Thymus (tissue), 11 donors: ENCODE data around the gene FOLR2. TPM values are rescaled to one million over a fixed set of nuclear protein-coding genes. Genes with fewer than 3 reads are reported as not detected.

Source experiments
- DNase-seq, 9 donors: peaks; one replicate each; pipeline ENCODE4 v3.0.0-alpha.2; 2013; ENCODE audit warnings: low spot score in 9 of 9, low read depth in 6 of 9, missing footprints in 1 of 9
- H3K27ac ChIP-seq, 2 donors: one replicate each; pipeline ENCODE4 v1.5.1; 2013; ENCODE audit warnings: control low read depth in 1 of 2, low read depth in 1 of 2, low read length in 1 of 2, mild to moderate bottlenecking in 1 of 2, moderate library complexity in 1 of 2
- H3K27me3 ChIP-seq, 2 donors: one replicate each; pipeline ENCODE4 v1.5.1; 2013; ENCODE audit warnings: low read length in 1 of 2; ENCODE audit not compliant: control insufficient read depth in 2 of 2, insufficient read depth in 1 of 2
- H3K36me3 ChIP-seq, 2 donors: one replicate each; pipeline ENCODE4 v1.5.1; 2013; ENCODE audit warnings: low read length in 1 of 2, mild to moderate bottlenecking in 1 of 2, moderate library complexity in 1 of 2; ENCODE audit not compliant: control insufficient read depth in 2 of 2, insufficient read depth in 2 of 2
- H3K4me1 ChIP-seq, 2 donors: one replicate each; pipeline ENCODE4 v1.5.1; 2013; ENCODE audit warnings: low read length in 2 of 2; ENCODE audit not compliant: control insufficient read depth in 2 of 2, insufficient read depth in 2 of 2
- H3K4me3 ChIP-seq, 2 donors: one replicate each; pipeline ENCODE4 v1.5.1; 2013; ENCODE audit warnings: low read length in 2 of 2, control low read depth in 1 of 2, mild to moderate bottlenecking in 1 of 2
- H3K9me3 ChIP-seq, 2 donors: one replicate each; pipeline ENCODE4 v1.5.1; 2013; ENCODE audit warnings: low read length in 1 of 2, mild to moderate bottlenecking in 1 of 2; ENCODE audit not compliant: control insufficient read depth in 2 of 2, insufficient read depth in 1 of 2
- WGBS: extraction: QIAGEN DNeasy Blood & Tissue Kit; methylation state at CpG from one replicate; pipeline ENCODE4 v1.1.7; 2013; 5-methylcytosine and 5-hydroxymethylcytosine counted together
- polyA plus RNA-seq: library from polyadenylated mRNA; stranded (reverse); fragments of 200-250 nt; gene quantifications from one replicate; pipeline ENCODE4 v1.2.3, GENCODE V29; 2013
- total RNA-seq: library from RNA; stranded (reverse); fragments of 120-200 nt; gene quantifications from one replicate; pipeline ENCODE4 v1.2.4, GENCODE V29; 2013
- donor health status: healthy.

Gene FOLR2
- total and polyA plus RNA-seq, 2 donors: 27.8 to 32.7 TPM

DNA sequence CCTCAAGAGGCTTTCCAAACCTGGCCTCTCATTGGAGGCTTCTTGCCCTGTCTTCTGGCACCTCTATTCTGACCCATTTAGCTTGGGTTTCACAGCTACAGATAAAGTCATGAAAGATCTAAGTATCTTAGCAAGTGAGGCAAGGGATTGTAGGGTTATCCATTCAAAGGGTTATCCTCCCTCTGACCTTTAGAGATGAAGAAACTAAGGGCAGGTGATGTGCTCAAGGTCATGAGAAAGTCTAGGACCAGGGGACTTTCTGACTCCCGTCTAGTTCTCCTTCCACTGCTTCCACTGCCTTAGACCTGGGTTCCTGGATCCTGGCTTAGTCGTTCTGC is 20.1 kb downstream of the FOLR2 start:
- peaks cover 0 to 1% of the 10 kb centered on the region in 2 donors for H3K9me3 ChIP-seq
- peaks cover 49 to 60% of the 10 kb centered on the region in 2 donors for H3K36me3 ChIP-seq
- no peak for DNase-seq
- no peak overlapping the region for H3K4me3 ChIP-seq
- H3K4me1 ChIP-seq: peaks cover 0 to 11% of the 10 kb centered on the region in 2 donors
- 92% methylated on average over 2 of the region's 2 CpGs for WGBS
- peaks cover 34% of the 10 kb centered on the region in 2 donors for H3K27me3 ChIP-seq
- H3K27ac ChIP-seq: no peak overlapping the region

DNA sequence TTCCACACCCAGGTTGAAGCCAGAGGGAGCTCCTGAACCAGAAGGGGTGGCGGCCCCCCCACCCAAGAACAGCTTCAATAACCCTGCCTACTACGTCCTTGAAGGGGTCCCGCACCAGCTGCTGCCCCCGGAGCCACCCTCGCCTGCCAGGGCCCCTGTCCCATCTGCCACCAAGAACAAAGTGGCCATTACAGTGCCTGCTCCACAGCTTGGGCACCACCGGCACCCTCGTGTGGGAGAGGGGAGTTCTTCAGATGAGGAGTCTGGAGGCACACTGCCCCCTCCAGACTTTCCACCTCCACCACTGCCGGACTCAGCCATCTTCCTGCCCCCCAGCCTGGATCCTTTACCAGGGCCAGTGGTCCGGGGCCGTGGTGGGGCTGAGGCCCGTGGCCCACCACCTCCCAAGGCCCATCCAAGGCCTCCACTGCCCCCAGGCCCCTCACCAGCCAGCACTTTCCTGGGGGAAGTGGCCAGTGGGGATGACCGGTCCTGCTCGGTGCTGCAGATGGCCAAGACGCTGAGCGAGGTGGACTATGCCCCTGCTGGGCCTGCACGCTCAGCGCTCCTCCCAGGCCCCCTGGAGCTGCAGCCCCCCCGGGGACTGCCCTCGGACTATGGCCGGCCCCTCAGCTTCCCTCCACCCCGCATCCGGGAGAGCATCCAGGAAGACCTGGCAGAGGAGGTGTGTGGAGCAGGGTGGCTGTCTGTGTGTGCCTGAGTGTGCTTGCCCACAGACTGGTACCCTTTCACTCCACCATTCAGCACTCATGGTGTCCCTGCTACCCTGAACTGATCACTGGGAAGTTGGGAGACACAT is 20.7 kb downstream of the FOLR2 start:
- no peak for DNase-seq
- H3K4me1 ChIP-seq: peaks cover 0 to 11% of the 10 kb centered on the region in 2 donors
- peaks cover 39 to 40% of the 10 kb centered on the region in 2 donors for H3K27me3 ChIP-seq
- no peak overlapping the region for H3K4me3 ChIP-seq
- peaks cover 44 to 54% of the 10 kb centered on the region in 2 donors for H3K36me3 ChIP-seq
- 97% methylated on average over 22 of the region's 22 CpGs for WGBS
- no peak overlapping the region for H3K27ac ChIP-seq
- peaks cover 0 to 1% of the 10 kb centered on the region in 2 donors for H3K9me3 ChIP-seq

DNA sequence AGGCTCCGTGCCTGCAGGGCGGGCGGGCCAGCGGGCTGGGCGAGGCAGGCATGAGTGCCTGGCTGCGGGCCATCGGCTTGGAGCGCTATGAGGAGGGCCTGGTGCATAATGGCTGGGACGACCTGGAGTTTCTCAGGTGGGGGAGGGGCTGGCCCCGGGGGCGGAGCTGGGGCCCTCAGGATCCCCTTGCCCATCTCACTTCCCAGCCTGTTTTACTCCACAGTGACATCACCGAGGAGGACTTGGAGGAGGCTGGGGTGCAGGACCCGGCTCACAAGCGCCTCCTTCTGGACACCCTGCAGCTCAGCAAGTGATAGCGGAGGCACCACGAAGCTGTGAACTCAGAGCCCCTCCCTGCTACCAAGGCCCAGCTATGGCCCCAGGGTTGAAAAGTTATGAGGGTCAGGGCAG is 21.5 kb downstream of the FOLR2 start:
- peak in 2 of 9 donors; percentile 13 to 35 for DNase-seq
- Histone ChIP-seq H3K27ac (no peak overlapping the region), H3K4me3 (no peak overlapping the region), H3K27me3 (peaks cover 43 to 47% of the 10 kb centered on the region in 2 donors), H3K36me3 (peaks cover 38 to 47% of the 10 kb centered on the region in 2 donors), H3K9me3 (peaks cover under 1 to 2% of the 10 kb centered on the region in 2 donors), H3K4me1 (peaks cover 0 to 11% of the 10 kb centered on the region in 2 donors)
- WGBS: 84% methylated on average over 16 of the region's 16 CpGs

DNA sequence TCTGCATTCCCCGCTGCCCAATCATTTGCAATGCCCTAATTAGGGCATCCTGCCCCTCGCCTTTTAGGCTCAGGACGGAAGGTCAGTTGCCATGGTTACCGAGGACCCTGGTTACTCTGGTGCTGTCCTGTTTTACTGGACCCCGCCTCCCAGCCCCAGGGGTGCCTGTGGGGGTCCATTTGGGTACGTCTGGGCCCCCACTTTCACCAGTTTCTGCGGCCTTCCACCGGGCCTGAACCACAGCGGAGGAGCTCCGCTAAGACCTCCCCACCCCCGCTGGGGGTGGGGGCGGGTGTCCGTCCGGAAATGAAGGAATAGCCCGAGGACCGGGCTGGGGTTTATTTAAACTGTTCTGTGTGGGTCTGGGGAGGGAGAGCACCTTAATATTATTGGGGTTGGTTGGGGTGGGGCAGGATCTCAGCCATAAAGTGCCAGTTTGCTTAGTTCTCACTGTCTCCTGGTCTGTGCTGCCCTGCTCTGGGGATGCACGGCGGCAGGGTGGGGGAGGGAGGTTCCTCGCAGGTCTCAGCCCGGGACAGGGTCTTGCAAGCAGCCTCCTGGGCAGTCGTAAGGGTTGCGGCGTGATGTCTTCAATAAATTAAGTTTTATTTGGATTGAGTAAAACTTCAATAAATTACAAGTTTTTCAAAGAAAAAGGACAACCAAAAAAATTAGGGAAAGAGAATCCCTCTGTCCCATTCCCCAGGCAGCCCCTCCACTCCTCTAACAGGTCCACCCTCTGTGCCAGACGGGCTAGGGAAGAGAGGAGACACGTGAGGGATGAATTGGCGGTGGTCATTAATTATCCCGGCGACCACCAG is 22.1 kb downstream of the FOLR2 start:
- peaks cover 7% of the 10 kb centered on the region in 2 donors for H3K9me3 ChIP-seq
- H3K27me3 ChIP-seq: peaks cover 49 to 53% of the 10 kb centered on the region in 2 donors
- peaks cover 31 to 40% of the 10 kb centered on the region in 2 donors for H3K36me3 ChIP-seq
- no peak overlapping the region for H3K4me3 ChIP-seq
- DNase-seq: no peak
- H3K4me1 ChIP-seq: peaks cover 0 to 11% of the 10 kb centered on the region in 2 donors
- H3K27ac ChIP-seq: no peak overlapping the region
- WGBS: 84% methylated on average over 28 of the region's 28 CpGs

DNA sequence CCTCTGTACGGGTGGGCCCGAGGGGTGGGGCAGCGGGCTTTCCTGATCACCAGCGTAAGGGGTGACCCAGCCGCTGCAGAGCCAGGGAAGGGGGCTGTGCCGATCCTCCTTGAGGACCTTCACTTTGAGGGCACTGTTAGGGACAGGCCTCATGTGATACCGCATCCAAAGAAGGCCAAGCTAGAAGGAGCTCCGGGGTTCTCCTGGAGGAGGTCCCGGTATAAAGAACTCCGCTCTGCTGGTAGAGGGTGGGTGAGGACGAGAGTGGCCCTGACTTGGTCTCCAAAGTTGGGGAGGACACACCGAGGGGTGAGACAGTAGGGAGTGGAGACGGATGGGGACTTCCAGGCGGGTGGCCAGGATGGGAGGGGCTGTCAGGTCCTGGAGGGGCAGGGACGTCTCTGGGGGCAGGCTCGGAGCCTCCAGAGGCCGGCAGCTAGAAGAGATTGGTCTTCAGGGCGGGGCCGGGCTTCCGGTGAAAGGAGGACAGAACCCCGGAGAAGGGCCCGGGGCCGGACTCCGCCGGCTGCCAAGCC is 22.8 kb downstream of the FOLR2 start:
- H3K27ac ChIP-seq: no peak overlapping the region
- H3K27me3 ChIP-seq: peaks cover 55 to 60% of the 10 kb centered on the region in 2 donors
- WGBS: 14% methylated on average over 25 of the region's 25 CpGs
- peaks cover 25 to 33% of the 10 kb centered on the region in 2 donors for H3K36me3 ChIP-seq
- peak overlapping the region in 1 of 2 donors; percentile 6 for H3K4me3 ChIP-seq
- no peak for DNase-seq
- H3K9me3 ChIP-seq: peaks cover 7% of the 10 kb centered on the region in 2 donors
- H3K4me1 ChIP-seq: peaks cover 0 to 14% of the 10 kb centered on the region in 2 donors

DNA sequence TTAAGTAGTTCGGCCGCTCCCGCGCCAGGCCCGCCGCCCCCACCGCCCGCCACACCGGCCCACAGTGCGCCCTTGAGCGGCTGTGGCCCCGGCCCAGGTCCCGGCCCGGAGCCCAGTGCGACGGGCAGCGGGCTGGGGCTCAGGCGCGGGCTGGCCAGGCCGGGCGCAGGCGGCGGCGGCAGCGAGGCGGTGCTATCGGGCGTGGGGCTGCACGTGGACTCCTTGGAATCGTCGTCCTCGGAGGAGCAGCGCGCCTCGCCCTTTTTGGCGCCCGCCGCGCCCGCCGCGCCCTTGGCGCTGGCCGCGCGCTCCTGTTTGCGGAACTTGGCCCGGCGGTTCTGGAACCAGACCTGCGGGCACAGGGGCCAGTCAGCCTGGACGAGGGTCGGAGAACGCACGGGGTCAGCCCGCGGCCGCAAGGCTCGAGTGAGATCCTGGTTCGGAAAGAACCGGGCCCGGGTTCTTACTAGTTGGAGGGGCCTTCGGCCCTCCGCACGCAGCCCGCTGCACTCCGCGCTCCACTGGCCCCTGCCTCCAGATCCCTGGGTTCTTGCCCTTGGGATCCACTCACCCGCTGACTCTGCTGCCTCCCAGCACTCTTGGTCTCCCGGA is 23.4 kb downstream of the FOLR2 start:
- H3K4me1 ChIP-seq: peaks cover 0 to 17% of the 10 kb centered on the region in 2 donors
- WGBS: 4% methylated on average over 69 of the region's 69 CpGs
- no peak overlapping the region for H3K27ac ChIP-seq
- DNase-seq: no peak
- H3K4me3 ChIP-seq: peak overlapping the region in 1 of 2 donors; percentile 6
- H3K27me3 ChIP-seq: peaks cover 57 to 66% of the 10 kb centered on the region in 2 donors
- H3K36me3 ChIP-seq: peaks cover 24 to 32% of the 10 kb centered on the region in 2 donors
- H3K9me3 ChIP-seq: peaks cover 7% of the 10 kb centered on the region in 2 donors

DNA sequence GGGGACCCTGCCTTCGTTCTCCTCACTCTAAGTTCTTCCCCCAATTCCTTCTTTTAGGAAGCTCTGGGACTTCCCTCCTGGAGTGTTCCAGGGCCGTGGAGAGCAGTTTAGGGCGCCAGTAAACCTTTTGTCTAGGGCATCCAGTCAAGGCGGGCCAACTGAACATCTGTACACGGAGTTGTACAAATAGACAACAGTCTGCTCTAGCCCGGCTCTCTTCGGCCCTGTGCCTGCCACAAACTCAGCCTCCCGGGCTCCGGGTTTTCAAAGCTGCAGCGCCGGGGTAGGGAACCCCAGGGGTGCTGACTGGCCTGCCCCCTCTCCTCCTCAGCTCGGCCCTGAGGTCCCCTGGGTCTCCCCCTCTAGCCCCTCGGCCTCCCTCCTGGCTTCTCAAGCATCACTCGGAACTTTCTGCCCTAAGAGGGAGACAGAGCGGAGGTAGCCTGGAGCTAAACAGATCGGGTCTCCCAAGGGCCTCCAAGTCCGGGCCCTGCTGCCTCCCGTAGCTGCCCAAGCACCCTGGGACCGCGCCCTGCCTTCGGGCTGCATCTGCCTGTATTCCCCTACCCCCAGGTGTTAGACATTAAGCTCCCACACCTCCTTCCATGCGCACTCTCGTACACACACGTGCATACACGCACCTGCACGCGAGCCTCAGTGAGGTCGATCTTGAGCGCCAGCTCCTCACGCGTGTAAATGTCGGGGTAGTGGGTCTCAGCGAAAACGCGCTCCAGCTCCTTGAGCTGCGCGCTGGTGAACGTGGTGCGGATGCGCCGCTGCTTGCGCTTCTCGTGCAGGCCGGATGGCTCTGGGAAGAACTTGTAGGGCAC is 24.1 kb downstream of the FOLR2 start:
- Histone ChIP-seq H3K4me1 (peaks cover 0 to 17% of the 10 kb centered on the region in 2 donors), H3K27ac (no peak overlapping the region), H3K36me3 (peaks cover 16 to 24% of the 10 kb centered on the region in 2 donors), H3K27me3 (peaks cover 62 to 73% of the 10 kb centered on the region in 2 donors), H3K9me3 (peaks cover 7% of the 10 kb centered on the region in 2 donors), H3K4me3 (no peak overlapping the region)
- no peak for DNase-seq
- WGBS: 6% methylated on average over 44 of the region's 44 CpGs

DNA sequence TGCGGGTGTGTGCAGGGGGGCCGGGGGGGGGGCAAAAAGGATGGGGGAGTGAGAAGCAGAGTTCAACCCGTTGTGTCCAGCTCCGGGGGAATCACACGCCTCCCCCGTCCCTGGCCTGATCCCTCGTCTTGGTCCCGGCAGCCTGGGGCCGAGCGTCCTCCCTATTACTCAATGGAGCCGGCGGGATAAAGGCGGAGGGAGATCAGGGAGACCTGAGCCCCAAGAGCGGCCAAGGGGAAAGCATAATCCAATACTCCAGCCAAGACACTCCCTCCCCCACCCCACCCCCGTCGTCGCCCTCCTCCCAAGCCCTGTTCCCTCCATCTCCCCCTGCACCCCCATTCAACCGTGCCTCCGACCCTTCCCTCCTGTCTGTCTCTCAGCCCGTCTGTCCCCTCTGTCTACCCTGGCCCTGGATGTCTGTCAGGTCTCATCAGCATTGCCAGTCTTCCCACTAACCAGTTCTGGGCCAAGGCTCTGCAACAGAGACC is 24.7 kb downstream of the FOLR2 start:
- 18% methylated on average over 20 of the region's 20 CpGs for WGBS
- DNase-seq: no peak
- peaks cover 0 to 17% of the 10 kb centered on the region in 2 donors for H3K4me1 ChIP-seq

More for the DNA sequence above, 24.7 kb downstream of the FOLR2 start:
- Histone ChIP-seq H3K27ac (no peak overlapping the region), H3K4me3 (no peak overlapping the region), H3K27me3 (peaks cover 63 to 79% of the 10 kb centered on the region in 2 donors), H3K36me3 (peaks cover 12 to 18% of the 10 kb centered on the region in 2 donors), H3K9me3 (peaks cover 7% of the 10 kb centered on the region in 2 donors)
